ENCODE results near the gene CD58.

The CD58 gene

DNA sequence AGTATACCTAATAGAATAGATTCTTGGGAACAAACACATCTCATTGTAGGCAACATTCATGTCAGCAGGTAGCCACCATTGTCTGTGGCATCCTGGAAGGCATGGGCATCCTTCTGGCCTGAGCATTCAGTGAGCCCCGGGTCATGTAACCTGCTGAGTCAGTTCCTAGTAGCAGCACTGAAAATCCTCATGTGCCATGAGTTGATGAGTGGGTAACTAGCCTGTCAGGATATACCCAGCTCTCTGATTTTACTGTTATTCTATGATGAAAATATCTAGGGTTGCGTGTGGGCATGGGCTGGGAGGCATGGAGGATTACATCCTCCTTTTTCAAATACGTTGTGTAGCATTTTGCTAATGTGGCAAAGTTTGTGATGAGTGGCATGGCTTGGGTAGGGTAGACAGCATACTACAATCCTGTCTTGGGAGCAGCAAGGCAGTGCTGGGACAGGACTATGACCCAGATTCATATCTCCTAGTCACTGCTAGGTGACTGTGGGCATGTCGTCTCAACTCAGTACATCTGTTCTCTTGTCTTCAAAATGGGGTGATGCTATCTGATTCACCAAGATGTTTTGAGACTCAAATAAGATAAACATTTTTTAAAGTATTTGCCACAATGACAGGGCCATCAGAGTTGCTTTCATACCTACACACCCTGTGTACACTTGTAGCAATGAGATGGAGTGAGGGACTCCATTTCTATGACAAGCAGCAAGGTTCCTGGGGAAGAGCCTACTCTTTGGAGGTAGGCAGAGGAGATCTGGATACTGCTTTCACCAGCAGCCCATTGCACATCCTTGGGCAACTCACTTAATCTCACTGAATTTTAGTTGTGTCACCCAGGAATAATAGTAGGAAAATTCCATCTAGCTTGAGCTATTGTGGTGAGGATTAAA is 62.5 kb downstream of the CD58 start:
- DNase-seq, result no peak

DNA sequence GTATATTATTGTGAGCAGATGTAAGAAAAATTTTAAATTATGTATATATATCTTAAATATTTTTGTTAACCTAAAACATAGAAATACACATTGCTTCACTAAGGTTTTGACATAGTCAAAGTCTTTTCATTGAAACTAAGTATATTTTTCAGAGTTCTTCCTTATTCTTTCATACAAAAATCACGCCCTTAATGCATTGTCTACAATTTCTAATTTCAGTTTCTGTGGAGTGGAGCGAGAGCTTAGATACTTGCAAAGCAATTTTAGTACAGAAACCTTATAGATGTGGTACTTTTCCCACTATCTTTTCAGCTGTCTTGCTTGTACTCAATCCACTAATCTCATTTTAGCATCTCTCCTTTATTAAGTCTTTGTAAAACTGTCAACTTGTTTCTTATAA is 63.2 kb downstream of the CD58 start:
- no peak for DNase-seq

DNA sequence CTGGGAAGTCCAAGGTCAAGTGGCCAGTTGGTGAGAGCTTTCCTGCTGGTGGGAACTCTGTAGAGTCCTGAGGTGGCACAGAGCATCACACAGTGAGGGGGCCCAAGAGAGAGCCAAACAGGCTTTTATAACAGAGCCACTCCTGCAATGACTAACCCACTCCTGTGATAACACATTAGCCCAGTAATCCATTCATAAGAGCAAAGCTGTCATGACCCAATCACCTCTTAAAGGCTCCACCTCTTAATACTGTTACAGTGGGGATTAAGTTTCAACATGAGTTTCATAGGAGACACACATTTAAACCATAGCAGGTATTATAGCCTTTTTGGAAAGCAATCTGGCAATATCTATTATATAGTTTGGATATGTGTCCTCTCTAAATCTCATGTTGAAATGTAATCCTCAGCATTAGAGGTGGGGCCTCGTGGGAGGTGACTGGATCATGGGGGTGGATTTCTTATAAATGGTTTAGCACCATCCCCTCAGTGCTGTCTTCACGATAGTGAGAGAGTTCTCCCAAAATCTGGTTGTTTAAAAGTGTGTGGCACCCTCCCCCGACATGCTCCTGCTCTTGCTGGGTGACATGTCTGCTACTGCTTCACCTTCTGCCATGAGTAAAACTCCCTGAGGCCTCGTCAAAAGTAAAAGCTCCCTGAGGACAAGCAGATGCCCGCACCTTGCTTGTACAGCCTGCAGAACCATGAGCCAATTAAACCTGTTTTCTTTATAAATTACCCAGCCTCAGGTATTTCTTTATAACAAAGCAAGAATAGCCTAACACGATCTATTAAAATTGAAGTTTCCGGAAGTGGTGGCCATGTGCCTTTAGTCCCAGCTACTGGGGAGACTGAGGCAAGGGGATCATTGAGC is 64.5 kb downstream of the CD58 start:
- DNase-seq, result no peak

DNA sequence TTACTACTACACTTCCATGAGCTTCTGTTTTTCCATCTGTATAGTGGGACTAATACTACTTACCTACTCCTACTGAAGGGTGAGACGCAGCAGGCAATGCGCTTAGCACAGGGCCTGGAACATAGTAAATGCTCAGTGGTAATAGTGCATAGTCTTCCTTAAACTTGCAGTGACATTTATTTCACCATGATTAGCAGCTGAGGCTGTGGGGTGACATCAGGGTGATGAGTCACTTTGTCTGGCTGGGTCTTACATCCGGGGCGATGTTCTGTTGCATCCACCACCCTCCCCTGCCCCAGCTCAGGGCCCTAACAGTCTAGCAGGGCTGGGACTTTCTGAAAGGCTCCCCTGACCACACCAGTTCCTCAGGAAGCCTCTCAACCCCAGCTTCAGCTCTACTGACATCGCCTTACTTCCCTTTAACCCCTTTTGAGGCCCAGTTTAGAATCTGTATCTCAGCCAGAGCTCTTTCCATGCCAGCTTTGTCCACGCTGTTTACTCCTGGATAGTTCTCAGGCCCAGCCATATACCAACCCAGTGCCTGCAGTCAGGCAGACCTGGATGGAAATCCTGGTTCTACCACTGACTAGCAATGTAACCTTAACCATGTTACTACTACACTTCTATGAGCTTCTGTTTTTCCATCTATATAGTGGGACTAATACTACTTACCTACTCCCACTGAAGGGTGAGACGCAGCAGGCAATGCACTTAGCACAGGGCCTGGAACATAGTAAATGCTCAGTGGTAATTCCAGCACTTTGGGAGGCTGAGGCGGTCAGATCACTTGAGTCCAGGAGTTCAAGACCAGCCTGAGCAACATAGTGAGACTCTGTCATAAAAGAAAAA is 66.3 kb downstream of the CD58 start:
- no peak for DNase-seq

DNA sequence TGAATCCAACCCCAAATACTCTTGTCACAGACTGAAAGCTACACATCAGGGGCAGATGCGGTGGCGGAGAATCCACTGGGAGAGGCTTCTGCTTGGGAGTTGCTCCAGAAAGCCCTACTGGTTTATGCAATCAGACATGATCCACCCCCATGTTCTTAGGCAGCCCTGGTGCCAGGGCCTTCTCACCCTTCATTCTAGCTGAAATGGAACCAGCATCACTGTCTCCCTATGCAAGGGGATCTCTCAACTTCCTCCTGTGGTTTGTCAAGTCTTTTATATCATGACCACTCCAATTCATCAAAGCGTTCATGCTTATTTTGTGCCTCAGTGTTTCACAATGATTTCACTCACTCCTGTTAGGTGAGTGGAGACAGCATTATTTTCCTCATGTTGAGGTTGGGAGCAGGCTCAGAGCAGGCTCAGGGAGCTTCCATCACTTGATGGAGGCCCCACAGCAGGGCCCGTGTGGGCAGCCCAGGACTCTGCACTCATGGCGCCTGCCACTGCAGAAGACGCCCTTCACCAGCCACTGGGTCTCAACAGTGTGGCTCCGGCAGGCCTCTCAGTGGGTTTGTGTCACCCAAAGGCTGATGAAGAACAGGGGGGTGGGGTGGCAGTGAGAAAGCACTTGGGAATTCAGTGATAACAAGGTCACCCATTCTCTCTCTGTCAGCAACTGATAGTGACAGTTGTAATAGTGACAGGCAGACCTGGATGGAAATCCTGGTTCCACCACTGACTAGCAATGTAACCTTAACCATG is 67.1 kb downstream of the CD58 start:
- DNase-seq, result no peak

DNA sequence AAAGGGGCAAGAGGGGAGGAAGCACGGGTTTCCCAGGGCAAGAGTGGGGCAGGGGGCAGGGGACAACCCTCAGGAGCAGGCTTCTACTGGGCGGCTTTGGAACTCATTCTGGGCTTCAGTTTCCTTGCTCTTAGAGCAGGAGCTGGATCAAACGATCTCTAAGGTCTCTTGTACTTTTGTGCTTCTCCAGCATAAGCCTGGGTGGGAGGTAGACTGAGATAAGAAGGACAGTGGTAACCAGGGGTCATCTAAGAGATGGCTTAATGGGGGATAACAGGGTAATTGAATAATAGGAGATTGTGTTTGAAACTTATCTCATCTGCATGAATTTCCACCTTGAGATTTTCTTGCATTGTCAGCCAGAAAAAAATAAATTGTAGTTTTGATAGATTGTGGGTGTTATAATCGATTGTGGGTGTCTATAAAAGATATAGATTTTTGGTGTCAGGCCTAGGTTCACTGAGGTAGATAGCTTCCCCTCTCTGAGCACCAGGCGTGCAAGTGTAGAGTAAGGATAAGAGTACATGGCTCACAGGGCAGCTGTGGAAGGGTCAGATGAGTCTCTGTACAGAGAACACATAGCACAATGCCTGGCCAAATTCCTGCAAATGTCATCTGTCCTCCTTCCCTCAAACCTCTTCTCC is 68.0 kb downstream of the CD58 start:
- no peak for DNase-seq

DNA sequence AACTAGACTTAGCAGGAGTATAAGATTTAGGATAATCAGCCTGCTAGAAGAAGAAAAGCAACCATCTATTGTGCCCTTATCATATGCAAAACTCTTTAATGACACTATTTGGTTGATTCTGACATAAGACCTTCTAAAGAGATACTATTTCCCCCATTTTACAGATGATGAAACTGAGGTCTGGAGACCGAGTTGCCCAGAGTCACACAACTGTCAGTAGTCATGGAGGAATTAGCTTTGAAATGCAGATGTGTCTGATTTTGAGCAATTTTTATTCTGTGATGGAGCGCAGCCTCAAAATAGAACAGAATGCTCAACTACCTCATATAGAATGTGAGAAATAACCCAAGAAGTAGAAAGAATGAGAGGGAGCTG is 69.0 kb downstream of the CD58 start:
- no peak for DNase-seq

DNA sequence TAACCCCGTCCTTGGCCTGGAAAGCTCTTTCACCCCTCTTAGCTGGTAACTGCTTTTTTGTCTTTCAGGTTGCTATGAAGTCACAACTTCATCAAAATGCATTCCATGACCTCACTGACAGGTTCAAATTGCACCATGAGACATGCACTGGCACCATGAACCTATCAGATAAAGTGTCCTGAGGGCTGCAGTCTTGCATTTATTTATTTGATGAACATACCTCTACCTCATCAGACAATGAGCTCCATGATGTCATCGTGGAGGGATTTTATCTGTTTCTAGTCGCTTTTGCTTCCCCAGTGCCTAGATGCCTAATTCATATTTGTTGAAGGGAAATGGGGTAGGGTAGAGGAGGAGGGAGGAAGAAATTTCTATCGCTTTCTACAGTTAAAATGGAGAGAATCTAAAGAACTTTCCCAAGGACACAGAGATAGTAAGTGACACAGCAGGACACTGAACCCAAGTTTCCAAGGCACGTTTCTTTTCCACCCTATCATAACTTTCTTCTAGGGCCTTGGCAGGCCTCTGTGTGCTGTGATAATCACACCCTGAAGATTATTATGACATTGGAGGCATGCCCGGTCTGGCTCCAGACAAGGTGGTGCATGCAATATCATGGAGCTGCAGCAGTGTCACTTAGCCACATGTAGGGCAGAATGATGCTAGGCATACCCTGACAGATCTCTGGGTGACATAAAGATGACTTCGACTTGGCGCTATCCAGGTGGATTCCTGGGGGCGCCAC is 69.5 kb downstream of the CD58 start:
- DNase-seq, result no peak

DNA sequence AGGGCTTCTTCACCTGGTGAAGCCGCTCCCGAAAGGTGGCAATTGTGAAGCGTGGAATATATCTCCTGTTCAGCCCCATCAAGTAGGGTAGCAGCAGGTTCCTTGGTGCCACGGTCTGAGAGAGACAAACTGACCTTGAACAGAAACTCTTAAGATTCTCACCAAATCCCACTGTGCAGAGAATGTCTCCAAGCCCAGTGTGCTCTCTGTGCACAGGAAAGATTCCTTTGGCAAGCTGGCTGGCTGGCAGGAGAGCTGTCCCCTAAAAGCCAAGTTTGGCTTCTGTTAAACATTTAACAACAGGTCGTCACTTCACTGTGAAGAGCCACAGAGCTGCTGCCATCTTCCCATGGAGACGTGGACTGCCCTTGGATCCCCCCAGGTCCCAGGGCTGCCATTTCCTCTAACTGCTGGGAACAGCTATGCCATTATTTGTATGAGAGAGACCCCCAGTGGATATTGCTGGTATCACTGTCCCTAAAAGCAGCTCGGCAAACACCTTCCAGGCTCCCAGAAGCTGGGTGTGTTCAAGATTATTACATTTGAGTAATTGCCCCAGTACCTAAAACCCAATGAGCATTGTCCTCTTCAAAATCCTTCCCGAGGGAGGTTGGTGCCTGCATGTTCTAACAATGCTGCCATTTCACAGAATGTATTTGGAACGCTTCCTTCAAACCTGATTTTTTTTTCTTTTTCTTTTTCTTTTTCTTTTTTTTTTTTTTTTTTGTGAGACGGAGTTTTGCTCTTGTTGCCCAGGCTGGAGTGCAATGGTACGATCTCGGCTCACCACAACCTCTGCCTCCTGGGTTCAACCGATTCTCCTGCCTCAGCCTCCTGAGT is 71.8 kb downstream of the CD58 start:
- DNase-seq, result peak; percentile 59

DNA sequence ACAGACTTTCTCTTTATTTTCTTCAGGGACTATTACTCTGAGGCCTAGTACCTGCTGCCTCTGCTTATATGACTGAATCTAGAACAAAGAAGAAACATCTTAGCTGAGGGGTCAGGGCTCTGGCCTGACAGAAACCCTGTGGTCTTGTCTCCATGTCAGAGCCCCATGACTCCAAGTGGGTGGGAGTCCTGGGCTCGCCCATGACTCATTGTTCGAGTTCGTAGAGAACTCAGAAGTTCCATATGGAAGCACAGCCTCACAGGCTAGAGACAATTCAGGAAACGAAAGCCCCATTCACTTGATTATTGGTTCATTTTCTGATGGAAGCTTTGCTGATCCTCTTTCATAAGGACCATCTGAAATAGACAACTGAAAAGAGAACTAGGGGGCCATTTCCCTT is 73.2 kb downstream of the CD58 start:
- DNase-seq, result no peak

DNA sequence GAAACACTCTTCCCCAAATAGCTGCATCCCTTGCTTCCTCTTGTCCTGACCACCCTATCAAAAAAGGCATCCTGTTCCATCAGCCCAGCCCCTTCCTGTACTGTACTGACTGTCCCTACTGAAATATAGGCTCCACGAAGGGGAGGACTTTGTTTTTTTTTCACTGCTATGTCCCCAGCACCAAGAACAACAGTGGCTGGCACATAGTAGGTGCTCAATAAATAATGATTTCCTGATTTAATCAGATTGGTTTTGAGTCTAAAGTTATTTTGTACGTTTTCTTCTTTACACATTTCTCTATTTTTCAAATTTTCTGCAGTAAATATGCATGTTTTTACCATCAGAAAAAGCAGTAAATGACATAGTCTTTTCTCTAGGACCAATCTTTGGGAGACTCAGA is 73.9 kb downstream of the CD58 start:
- DNase-seq, result no peak

DNA sequence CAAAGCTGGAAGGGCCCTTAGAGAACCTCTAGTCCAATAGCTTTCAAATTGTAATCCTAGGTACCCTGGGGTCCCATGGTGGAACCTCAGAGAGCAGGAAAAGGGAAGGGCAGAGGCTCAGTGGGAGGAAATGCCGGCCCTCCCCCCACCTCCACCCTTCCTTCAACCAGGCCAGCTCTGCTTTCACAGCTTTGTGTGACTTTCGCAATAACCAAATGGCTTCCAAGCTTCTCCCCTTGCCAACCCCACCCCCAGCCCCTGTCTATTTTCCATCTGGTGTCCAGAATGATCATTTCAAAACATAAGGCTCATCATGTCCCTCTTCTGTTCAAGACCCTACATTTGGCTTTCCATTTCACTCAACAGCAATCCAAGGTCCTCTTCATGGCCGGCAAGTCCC is 74.4 kb downstream of the CD58 start:
- DNase-seq, result no peak

DNA sequence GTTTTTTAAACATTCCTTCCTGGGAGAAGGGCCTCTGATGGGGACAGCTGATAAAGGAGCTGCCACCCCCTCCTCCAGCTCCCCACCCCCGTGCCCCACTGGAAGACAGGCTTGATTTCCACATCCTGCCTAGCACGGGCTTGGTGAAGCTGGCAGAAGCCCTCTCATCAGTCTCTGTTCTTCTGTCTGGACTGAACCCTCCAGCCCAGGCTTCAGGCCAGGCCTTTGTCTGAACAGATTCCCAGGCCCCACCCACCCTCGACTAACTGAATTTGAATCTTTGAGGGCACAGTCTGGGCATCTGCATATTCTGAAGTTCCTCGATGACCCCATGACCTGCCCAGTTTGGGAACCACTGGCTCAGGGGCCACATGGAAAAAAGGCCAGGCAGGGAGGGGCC is 75.3 kb downstream of the CD58 start:
- DNase-seq, result no peak

DNA sequence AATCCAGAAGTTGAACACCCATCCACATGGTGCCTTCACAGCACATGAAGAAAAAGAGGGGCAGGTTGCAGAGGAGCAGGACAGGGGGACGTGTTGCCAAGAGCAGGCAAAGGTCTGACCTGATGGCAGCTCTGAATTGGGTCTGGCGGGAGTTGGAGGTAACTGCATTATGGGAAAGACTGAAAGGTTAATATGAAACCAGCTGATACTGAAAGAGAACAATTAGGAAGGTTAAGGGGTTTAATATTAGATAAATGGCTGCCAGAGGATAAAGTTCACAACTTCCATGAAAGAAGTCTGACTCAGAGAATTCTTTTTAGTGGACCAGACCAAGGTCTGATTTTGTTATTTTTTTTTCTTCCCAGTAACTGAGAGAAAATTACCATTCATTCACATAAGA is 76.1 kb downstream of the CD58 start:
- DNase-seq, result no peak

DNA sequence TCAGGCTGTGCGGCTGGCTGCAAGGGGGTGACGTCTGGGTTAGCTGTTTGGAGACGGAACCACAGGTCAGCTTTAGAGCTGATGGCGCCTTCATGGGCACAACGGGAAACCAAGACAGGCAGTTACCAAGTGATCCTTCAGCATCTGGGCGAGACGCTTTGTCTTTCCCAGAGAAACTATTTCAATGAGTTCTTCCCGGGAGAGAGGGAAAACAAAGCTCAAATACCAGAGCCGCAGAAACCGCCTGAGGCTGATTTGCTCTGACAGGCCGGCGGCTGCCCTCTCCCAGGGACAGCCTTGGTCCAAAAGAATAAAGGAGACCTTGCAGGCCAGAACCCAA is 76.5 kb downstream of the CD58 start:
- no peak for DNase-seq

DNA sequence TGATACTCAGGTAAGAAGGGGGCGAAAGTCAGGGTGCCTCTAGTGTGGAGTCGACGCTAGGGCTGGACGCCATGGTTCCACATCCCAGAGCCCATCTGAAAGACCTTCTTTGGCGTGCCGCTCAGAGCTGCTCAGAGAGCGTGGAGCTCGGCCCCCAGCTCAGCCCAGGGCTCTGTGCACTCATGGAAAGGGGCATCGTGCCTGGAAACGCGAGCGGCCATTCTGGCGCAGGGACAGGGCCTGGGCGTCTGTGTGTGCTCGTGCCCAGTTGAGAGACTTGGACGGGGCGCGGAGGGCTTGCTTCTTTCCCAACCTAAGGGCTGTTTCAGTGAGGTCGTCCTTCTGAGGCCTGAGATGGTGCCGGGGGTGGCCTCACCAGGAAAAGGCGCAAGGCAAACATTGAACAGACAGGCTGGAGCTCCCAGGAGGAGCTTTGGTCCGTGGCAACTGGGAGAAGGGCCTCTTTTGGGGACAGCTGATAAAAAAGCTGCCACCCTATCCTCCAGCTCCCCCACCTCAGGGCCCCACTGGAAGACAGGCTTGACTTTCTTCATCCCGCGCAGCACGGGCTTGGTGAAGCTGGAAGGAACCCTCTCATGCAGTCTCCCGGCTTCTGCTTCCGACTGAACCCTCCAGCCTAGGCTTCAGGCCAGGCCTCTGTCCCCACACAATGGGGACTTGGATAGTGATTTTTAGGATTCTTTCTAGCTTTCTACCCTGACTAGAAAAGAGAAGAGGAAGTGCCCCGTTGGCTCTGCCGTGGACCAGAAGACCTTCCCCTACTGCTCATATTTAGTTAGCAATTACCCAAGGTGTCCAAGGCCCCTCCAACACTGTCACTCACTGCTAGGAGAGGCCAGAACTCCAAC is 77.1 kb downstream of the CD58 start:
- DNase-seq, result no peak

DNA sequence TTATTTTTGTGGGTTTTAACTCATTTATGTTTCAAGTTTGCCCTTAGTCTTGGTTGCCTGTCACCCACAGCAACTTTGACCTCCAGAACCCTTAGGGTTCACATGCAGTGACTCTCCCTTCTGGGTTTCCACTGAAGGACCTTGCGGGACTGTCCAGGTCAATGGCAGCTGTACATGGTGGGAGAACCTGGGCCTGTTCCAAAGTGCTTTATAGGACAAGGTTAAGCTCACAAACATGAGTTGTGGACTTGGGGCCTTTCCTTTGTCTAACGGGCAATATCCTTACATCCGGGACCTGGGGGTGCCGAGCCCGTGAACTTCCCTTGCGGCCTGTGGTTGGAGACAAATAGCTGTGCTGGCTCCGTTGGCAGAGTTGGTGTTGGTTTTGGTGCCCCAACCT is 77.8 kb downstream of the CD58 start:
- no peak for DNase-seq

DNA sequence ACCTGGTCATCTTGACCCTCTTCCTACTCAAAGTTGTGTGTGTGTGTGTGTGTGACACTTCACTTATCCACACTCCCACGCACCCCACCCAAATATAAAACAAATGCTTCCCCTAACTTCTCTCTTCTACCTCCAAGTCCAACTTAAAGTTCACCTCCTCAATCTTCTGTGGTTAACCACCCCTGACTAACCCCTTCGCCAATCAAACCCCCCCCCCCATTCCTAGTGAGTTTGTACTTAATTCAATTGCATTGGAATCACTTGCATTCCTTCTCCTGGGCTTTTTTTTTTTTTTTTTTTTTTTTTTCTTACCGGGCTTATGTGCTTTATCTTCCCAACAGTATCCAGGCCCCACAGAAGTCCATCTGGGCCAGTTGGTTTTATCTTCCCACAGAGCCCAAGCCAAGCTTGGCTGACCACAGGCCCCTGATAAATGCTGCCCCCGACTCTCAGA is 78.4 kb downstream of the CD58 start:
- no peak for DNase-seq

DNA sequence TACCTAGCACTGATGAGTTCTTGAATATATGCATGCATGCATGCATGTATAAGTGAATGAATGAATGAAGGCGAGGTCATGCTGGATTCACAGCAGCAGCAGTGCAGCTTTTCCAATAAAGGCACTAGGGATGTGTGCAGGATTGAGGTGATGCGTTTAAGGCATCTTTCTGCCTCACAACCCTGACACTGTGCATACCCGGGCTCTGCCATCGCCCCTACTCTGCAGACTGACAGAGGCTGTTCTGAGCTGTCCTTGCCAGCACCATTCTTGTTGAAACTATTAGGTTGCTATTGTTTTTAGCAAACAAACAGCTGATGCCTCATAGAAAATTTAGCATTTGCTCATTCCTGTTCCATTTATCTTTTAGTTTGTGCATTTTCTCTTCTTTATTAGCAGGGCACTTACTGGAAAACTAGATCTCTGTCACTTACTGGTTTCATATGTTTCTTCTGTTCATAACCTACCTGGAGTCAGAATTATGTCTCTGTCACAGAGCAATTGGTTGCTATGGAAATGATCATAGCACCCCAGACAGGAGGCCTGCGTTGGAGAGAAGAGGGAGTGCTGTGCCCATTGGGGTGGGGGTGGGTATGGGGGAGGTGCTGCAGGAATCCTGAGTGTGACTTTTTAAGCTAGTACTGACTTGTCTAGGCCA is 79.0 kb downstream of the CD58 start:
- DNase-seq, result no peak
